PFSK-1 (cell line): ENCODE results near the gene ACTR1A.

Experiments
- FOXP2 ChIP-seq: optimal IDR thresholded peaks from 2 replicates; pipeline ENCODE3; 2011; ENCODE audit warnings: borderline replicate concordance, control low read depth, inconsistent platforms; ENCODE audit not compliant: insufficient read depth; ENCODE audit errors: extremely low read length, extremely low read depth
- POLR2AphosphoS5 ChIP-seq: IDR thresholded peaks from 2 replicates; pipeline ENCODE4 v1.6.1; 2012; ENCODE audit warnings: low read depth, mild to moderate bottlenecking, control low read depth, low read length, moderate library complexity
- SIN3A ChIP-seq: IDR thresholded peaks from 2 replicates; pipeline ENCODE4 v1.6.1; 2012; ENCODE audit warnings: mild to moderate bottlenecking, low read length, moderate library complexity, borderline replicate concordance; ENCODE audit not compliant: insufficient read depth
- TAF1 ChIP-seq: IDR thresholded peaks from 2 replicates; pipeline ENCODE4 v1.6.1; 2012; ENCODE audit warnings: low read length, control low read depth, borderline replicate concordance; ENCODE audit not compliant: insufficient read depth
- TF ChIP-seq, protein P1 (sequence below), 2 experiments: IDR thresholded peaks; 2 replicates each; pipeline versions ENCODE4 v1.6.1 to v1.8.0; 2011 to 2012; ENCODE audit warnings: low read depth in 2 of 2, low read length in 2 of 2, control low read depth in 1 of 2, inconsistent platforms in 1 of 2, mild to moderate bottlenecking in 1 of 2, moderate library complexity in 1 of 2; ENCODE audit not compliant: insufficient read depth in 1 of 2

The ACTR1A gene

DNA sequence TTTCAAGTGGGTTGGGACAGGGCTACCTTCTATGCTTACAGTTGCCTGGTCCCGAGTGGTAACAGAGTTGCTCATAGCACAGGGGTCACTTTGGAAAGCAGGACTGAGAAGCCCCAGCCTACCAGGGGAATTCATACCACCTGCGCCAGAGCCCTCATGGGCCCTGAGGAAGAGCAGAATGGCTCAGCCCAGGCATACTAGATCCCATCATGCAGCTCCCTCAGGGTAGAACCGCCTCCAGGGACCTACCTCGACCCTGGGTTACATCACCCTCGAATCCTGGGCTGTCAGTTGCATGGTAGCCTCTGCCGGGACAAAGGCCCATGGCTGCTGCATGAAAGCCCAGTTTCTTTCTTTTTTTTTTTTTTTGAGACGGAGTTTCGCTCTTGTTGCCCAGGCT lies 73.0 kb downstream of the ACTR1A start:
- TF ChIP-seq TAF1: no peak
- TF ChIP-seq, protein P1, sequence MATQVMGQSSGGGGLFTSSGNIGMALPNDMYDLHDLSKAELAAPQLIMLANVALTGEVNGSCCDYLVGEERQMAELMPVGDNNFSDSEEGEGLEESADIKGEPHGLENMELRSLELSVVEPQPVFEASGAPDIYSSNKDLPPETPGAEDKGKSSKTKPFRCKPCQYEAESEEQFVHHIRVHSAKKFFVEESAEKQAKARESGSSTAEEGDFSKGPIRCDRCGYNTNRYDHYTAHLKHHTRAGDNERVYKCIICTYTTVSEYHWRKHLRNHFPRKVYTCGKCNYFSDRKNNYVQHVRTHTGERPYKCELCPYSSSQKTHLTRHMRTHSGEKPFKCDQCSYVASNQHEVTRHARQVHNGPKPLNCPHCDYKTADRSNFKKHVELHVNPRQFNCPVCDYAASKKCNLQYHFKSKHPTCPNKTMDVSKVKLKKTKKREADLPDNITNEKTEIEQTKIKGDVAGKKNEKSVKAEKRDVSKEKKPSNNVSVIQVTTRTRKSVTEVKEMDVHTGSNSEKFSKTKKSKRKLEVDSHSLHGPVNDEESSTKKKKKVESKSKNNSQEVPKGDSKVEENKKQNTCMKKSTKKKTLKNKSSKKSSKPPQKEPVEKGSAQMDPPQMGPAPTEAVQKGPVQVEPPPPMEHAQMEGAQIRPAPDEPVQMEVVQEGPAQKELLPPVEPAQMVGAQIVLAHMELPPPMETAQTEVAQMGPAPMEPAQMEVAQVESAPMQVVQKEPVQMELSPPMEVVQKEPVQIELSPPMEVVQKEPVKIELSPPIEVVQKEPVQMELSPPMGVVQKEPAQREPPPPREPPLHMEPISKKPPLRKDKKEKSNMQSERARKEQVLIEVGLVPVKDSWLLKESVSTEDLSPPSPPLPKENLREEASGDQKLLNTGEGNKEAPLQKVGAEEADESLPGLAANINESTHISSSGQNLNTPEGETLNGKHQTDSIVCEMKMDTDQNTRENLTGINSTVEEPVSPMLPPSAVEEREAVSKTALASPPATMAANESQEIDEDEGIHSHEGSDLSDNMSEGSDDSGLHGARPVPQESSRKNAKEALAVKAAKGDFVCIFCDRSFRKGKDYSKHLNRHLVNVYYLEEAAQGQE (IDR thresholded peaks at IDR 0.05; ENCODE audit: insufficient read depth in 1 of 2, low read depth in 2 of 2, low read length in 2 of 2): no peak
- TF ChIP-seq SIN3A: no peak
- no peak for TF ChIP-seq POLR2AphosphoS5
- TF ChIP-seq FOXP2: no peak
